ENCODE results near the gene OR2C3. TPM values are rescaled to one million over a fixed set of nuclear protein-coding genes. Genes with fewer than 3 reads are reported as not detected.
"Not testable (repeated sequence)": the region's sequence is repeated elsewhere in the genome, so short reads cannot be mapped to it uniquely, and the experiment has no call there.

Gene OR2C3
- total RNA-seq, 2 donors from 2014 or later: not detected

GRCh38 chr1:247494767-247495166 lies 41.5 kb downstream of the OR2C3 start:
- H3K27ac Mint-ChIP-seq: no peak overlapping the region
- no peaks in the 10 kb centered on the region for H3K9me3 Mint-ChIP-seq
- H3K4me1 Mint-ChIP-seq (ENCODE audit: low read depth in 2 of 2): peaks cover 0 to 4% of the 10 kb centered on the region in 2 donors
- ATAC-seq: no peak
- no peaks in the 10 kb centered on the region for H3K36me3 Mint-ChIP-seq
- DNase-seq (ENCODE audit: low spot score): no peak
- H3K4me3 Mint-ChIP-seq: no peak overlapping the region
- peaks cover 23 to 53% of the 10 kb centered on the region in 2 donors for H3K27me3 Mint-ChIP-seq

DNA sequence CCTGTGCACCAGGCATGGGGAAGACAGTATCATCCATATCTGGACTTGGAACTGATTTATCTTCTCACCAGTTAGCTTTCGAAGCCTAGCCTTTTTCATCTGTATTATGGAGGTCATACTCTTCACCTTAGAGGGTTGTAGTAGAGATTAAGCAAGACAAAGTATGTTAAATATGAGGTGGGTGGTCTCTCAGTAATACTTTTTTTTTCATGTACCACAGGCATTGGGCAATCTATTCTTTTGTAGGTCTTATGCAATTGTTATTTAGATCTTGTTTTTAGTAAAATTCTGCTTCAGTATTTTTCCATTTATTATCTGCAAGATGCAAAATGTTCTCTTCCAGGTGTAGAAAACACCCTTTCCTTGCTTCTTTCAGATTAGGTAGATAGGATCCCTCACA lies 43.1 kb downstream of the OR2C3 start:
- Mint-ChIP-seq H3K4me3 (no peak overlapping the region), H3K9me3 (no peaks in the 10 kb centered on the region), H3K4me1 (ENCODE audit: low read depth in 2 of 2) (peaks cover 0 to 4% of the 10 kb centered on the region in 2 donors), H3K36me3 (no peaks in the 10 kb centered on the region), H3K27me3 (peaks cover 26 to 59% of the 10 kb centered on the region in 2 donors), H3K27ac (no peak overlapping the region)
- no peak for DNase-seq (ENCODE audit: low spot score)
- ATAC-seq: no peak

DNA sequence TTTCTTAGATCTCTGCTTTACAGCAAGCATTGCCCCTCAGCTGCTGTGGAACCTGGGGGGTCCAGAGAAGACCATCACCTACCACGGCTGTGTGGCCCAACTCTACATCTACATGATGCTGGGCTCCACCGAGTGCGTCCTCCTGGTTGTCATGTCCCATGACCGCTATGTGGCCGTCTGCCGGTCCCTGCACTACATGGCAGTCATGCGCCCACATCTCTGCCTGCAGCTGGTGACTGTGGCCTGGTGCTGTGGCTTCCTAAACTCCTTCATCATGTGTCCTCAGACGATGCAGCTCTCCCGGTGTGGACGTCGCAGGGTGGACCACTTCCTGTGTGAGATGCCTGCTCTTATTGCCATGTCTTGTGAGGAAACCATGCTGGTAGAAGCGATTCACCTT lies 44.9 kb downstream of the OR2C3 start:
- H3K9me3 Mint-ChIP-seq: no peaks in the 10 kb centered on the region
- peak; percentile 43 to 63 for ATAC-seq
- DNase-seq (ENCODE audit: low spot score): no peak
- no peak overlapping the region for H3K27ac Mint-ChIP-seq
- H3K4me3 Mint-ChIP-seq: no peak overlapping the region
- H3K27me3 Mint-ChIP-seq: peaks cover 27 to 62% of the 10 kb centered on the region in 2 donors
- H3K36me3 Mint-ChIP-seq: no peaks in the 10 kb centered on the region
- H3K4me1 Mint-ChIP-seq (ENCODE audit: low read depth in 2 of 2): peaks cover 0 to 4% of the 10 kb centered on the region in 2 donors

DNA sequence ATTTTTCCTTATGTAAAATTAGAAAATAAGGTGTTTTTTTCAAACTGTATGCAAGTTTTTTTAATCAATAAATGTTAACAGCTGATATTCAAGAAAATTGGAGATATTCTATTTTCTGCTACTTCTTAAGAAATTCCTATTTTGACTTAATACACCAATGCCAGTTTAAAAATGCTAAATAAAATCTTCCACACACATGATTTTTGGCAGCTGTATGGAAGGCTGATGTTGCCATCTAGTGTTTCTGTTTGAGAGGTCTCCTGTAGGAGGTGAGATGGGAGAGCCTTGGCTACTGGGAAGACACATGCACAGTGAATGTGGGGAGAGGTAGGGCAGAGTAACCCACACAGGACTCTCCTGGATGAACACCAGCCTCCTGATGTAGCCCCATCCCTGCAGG lies 49.2 kb downstream of the OR2C3 start:
- Mint-ChIP-seq H3K27ac (no peak overlapping the region), H3K36me3 (no peaks in the 10 kb centered on the region), H3K4me1 (ENCODE audit: low read depth in 2 of 2) (peaks cover 0 to 4% of the 10 kb centered on the region in 2 donors), H3K4me3 (no peak overlapping the region), H3K27me3 (peaks cover 12 to 47% of the 10 kb centered on the region in 2 donors), H3K9me3 (no peaks in the 10 kb centered on the region)
- ATAC-seq (peak in 1 of 2 donors; percentile 73), DNase-seq (ENCODE audit: low spot score) (peak; percentile 65)

GRCh38 chr1:247482747-247483146 lies 53.5 kb downstream of the OR2C3 start:
- peaks cover 3 to 16% of the 10 kb centered on the region in 2 donors for H3K27me3 Mint-ChIP-seq
- no peaks in the 10 kb centered on the region for H3K36me3 Mint-ChIP-seq
- DNase-seq (ENCODE audit: low spot score): no peak
- no peak overlapping the region for H3K27ac Mint-ChIP-seq
- no peaks in the 10 kb centered on the region for H3K4me1 Mint-ChIP-seq (ENCODE audit: low read depth in 2 of 2)
- no peak for ATAC-seq
- H3K4me3 Mint-ChIP-seq: no peak overlapping the region
- H3K9me3 Mint-ChIP-seq: no peaks in the 10 kb centered on the region

DNA sequence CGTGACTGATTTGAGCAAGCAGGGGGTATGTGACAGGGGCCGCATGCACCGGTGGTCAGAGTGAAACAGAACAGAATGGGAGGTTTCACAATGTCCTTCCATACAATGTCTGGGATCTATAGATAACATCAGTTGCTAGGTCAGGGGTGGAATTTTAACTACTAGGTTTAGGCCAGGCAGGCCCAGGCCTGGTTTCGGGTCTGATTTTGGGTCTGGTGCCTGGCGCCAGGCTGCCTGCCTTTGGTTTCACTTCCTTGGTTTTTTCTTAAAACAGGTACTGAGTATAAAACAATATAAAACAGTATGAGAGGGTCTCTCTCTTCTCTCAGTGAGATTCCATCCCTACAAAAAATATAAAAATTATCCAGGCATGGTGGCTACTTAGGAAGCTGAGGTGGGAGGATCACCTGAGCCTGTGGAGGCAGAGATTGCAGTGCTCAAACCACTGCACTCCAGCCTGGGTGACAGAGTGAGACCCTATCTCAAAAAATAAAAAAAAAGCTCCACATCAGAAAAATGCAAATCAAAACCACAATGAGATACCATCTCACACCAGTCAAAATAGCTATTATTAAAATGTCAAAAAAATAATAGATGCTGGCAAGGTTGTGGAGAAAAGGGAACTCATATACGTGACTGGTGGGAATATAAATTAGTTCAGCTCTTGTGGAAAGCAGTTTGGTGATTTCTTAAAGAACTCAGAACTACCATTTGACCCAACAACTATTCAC lies 59.7 kb downstream of the OR2C3 start:
- H3K27ac Mint-ChIP-seq; H3K9me3 Mint-ChIP-seq; DNase-seq (ENCODE audit: low spot score); H3K36me3 Mint-ChIP-seq; H3K4me3 Mint-ChIP-seq; H3K27me3 Mint-ChIP-seq; H3K4me1 Mint-ChIP-seq (ENCODE audit: low read depth in 2 of 2); ATAC-seq: not testable (repeated sequence)

DNA sequence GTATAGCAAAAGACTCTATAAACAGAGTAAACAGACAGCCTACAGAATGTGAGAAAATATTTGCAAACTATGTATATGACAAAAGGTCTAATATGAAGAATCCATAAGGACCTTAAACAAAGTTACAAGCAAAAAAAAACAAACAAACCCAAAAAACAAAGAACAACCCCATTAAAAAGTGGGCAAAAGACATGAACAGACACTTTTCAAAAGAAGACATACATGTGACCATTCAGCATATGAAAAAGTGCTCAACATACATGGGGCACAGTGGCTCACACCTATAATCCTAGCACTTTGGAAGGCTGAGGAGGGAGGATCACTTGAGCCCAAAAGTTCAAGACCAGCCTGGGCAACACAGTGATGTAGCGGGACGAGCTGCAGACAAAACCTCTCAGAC lies 60.4 kb downstream of the OR2C3 start:
- Mint-ChIP-seq H3K4me3 (no peak overlapping the region), H3K27me3 (peaks cover 0 to 3% of the 10 kb centered on the region in 2 donors), H3K9me3 (no peaks in the 10 kb centered on the region)

More for the DNA sequence above, 60.4 kb downstream of the OR2C3 start:
- DNase-seq (ENCODE audit: low spot score) (no peak), ATAC-seq (no peak)
- Mint-ChIP-seq H3K27ac (no peak overlapping the region), H3K36me3 (no peaks in the 10 kb centered on the region), H3K4me1 (ENCODE audit: low read depth in 2 of 2) (no peaks in the 10 kb centered on the region)

Other genes starting within 250 kb of the OR2C3 start
- 10 to 100 TPM; 17.2 to 24.5 TPM for gene ZNF496, start 204.6 kb downstream of the OR2C3 start, total RNA-seq
- gene NLRP3, start 120.3 kb downstream of the OR2C3 start, total RNA-seq: 1 to 10 TPM; 2.3 to 3.5 TPM
- not detected for gene OR2B11, start 78.3 kb downstream of the OR2C3 start, total RNA-seq
- gene GCSAML, start 12.7 kb upstream of the OR2C3 start, total RNA-seq: 1 to 10 TPM in 1 of 2 donors, under 1 TPM in 1; 0.57 to 3.3 TPM
- gene OR2G2, start 51.9 kb upstream of the OR2C3 start, total RNA-seq: not detected
- gene OR2G3, start 69.1 kb upstream of the OR2C3 start, total RNA-seq: not detected
- not detected for gene OR13G1, start 143.3 kb upstream of the OR2C3 start, total RNA-seq
- gene OR6F1, start 180.2 kb upstream of the OR2C3 start, total RNA-seq: not detected
- not detected for gene OR14K1, start 202.2 kb upstream of the OR2C3 start, total RNA-seq
- not detected for gene OR14A2, start 211.7 kb upstream of the OR2C3 start, total RNA-seq
- not detected for gene OR1C1, start 224.1 kb upstream of the OR2C3 start, total RNA-seq